ENCODE results near the gene PBRM1.

DNA sequence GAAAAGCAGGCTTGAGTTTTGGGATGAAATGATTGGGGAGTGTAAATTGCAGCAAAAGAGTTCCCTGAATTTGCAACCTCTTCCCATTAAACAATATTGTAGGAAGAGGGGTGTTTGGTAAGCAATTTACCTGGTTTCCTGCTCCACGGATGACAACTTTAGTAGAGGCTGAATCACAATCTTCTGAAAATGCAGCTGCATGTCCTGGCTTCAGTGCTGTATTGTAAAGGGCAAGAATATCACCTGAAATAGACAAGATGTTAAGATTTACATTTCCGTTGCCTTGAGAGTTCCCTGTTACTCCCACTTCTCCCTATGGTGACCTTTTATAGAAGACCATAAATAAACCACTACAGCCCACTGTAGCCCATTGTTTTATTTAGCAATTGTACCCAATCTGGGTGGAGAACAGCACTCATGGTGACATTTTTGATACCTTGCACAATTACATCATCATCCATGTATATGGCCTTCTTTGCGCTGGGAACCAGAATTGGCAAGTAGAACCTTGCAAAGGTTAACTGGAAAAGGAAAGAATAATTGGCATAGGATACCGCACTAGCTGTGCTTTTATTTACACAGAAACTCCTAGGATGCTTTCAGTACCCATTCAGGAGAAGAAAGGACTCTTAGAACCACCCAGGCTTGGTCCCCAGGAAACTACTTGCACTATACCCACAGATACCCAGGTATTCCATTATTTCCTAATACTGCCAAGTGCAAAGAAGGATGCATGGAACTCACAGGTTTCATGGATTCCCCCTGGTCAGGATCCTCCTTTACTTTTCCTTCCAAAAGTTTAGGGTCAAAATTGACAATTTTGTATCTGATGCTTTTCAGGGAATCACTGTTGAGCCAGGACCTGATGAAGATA, 10.3 kb upstream of the PBRM1 start:
- TF ChIP-seq, protein P1, sequence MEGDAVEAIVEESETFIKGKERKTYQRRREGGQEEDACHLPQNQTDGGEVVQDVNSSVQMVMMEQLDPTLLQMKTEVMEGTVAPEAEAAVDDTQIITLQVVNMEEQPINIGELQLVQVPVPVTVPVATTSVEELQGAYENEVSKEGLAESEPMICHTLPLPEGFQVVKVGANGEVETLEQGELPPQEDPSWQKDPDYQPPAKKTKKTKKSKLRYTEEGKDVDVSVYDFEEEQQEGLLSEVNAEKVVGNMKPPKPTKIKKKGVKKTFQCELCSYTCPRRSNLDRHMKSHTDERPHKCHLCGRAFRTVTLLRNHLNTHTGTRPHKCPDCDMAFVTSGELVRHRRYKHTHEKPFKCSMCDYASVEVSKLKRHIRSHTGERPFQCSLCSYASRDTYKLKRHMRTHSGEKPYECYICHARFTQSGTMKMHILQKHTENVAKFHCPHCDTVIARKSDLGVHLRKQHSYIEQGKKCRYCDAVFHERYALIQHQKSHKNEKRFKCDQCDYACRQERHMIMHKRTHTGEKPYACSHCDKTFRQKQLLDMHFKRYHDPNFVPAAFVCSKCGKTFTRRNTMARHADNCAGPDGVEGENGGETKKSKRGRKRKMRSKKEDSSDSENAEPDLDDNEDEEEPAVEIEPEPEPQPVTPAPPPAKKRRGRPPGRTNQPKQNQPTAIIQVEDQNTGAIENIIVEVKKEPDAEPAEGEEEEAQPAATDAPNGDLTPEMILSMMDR (IDR thresholded peaks at IDR 0.05), result no peak
- TF ChIP-seq POLR2A (IDR thresholded peaks at IDR 0.05), result no peak

Measured in thyroid gland (tissue), 4 donors.